ENCODE data around the gene ADGRV1. TPM values are rescaled to one million over a fixed set of nuclear protein-coding genes. Genes with fewer than 3 reads are reported as not detected.

ADGRV1 gene
- polyA plus RNA-seq, 2 of the 4 experiments (the other 2 are of a cell fraction), result 0.70 to 3.7 TPM

- TF ChIP-seq MAX (IDR thresholded peaks at IDR 0.05) (no peak), KDM5A (IDR thresholded peaks at IDR 0.05) (no peak), RAD21 (conservative IDR thresholded peaks at IDR 0.05 in 1 of 2, IDR thresholded peaks at IDR 0.05 in 1 of 2) (no peak)
Observed at GRCh38 chr5:91103353-91104061, 544.9 kb downstream of the ADGRV1 start (continued).

GRCh38 chr5:91104062-91104448, 545.5 kb downstream of the ADGRV1 start:
- ATAC-seq, result no peak
- CTCF ChIA-PET, result interaction anchor here (1.4 to 4.2 kb wide), 3 partner anchors 239 to 304 kb away, joined by 3 to 48 read pairs (median 6); partner anchors contain the start of gene ARRDC3
- Histone ChIP-seq H3K9me3 (peaks cover 8% of the 10 kb centered on the region; the same call in 2 of the 3 replicates), H3K4me3 (no peak overlapping the region), H3K4me1 (peaks cover 8% of the 10 kb centered on the region; the same call in 2 of the 3 replicates), H3K27ac (peak overlapping the region in 1 of 2 experiments; percentile 52; a peak in 1 of 6 replicates), H3K4me2 (no peak overlapping the region)
- peak; percentile 85 for FAIRE-seq
- POLR2A ChIA-PET, result no interaction called here
- TF ChIP-seq MAFK (IDR thresholded peaks at IDR 0.05; ENCODE audit: partially characterized antibody), result no peak
- TF ChIP-seq TFCP2L1 (CRISPR knock-in tag; IDR thresholded peaks at IDR 0.05), result no peak
- no peak for TF ChIP-seq RFX5 (IDR thresholded peaks at IDR 0.05)
- TF ChIP-seq ZNF302 (CRISPR knock-in tag; IDR thresholded peaks at IDR 0.05), result no peak
- TF ChIP-seq FOSL2 (IDR thresholded peaks at IDR 0.05), result no peak
- TF ChIP-seq FOSL2 (CRISPR knock-in tag; IDR thresholded peaks at IDR 0.05), result no peak
- no peak for TF ChIP-seq CHD2 (IDR thresholded peaks at IDR 0.05; ENCODE audit: low read length, partially characterized antibody)
- TF ChIP-seq POLR2AphosphoS2 (conservative IDR thresholded peaks at IDR 0.05; ENCODE audit: low read length), result no peak
- no peak for TF ChIP-seq BHLHE40 (IDR thresholded peaks at IDR 0.05; ENCODE audit: low read depth, low read length)
- TF ChIP-seq CEBPB (IDR thresholded peaks at IDR 0.05), result no peak
- no peak for TF ChIP-seq RNF2 (IDR thresholded peaks at IDR 0.05; ENCODE audit: borderline replicate concordance, low read depth)
- TF ChIP-seq USF2 (IDR thresholded peaks at IDR 0.05), result no peak
- TF ChIP-seq MAZ (IDR thresholded peaks at IDR 0.05; ENCODE audit: borderline replicate concordance, low read depth, low read length), result no peak
- no peak for TF ChIP-seq HOXB13 (CRISPR knock-in tag; IDR thresholded peaks at IDR 0.05; ENCODE audit: low read depth)
- no peak for DNase-seq (ENCODE audit: low read depth in 1 of 2, low spot score in 1 of 2)
- 86% methylated on average over 1 of the region's 1 CpG for WGBS (ENCODE audit: missing lambda C conversion rate)

GRCh38 chr5:91106842-91107511, 548.4 kb downstream of the ADGRV1 start:
- Histone ChIP-seq H3K4me2 (no peak overlapping the region), H3K9me3 (peaks cover 8% of the 10 kb centered on the region; the same call in 2 of the 3 replicates), H3K4me3 (no peak overlapping the region), H3K27ac (no peak overlapping the region), H3K4me1 (peaks cover 7% of the 10 kb centered on the region; the same call in 2 of the 3 replicates)
- no peak for FAIRE-seq
- no peak for ATAC-seq
- TF ChIP-seq RARB (CRISPR knock-in tag; IDR thresholded peaks at IDR 0.05) (no peak), RAD21 (conservative IDR thresholded peaks at IDR 0.05 in 1 of 2, IDR thresholded peaks at IDR 0.05 in 1 of 2) (no peak), REST (IDR thresholded peaks at IDR 0.05) (no peak), CBX8 (IDR thresholded peaks at IDR 0.05) (no peak), SMC3 (IDR thresholded peaks at IDR 0.05) (no peak), FOXS1 (CRISPR knock-in tag; IDR thresholded peaks at IDR 0.05) (no peak)
- ChIA-PET POLR2A (no interaction called here), CTCF (interaction anchor here (1.0 to 2.4 kb wide), 4 partner anchors 112 to 278 kb away, joined by 3 to 18 read pairs (median 3); no protein-coding TSS in a partner anchor)
- 83% methylated on average over 8 of the region's 8 CpGs for WGBS (ENCODE audit: missing lambda C conversion rate)
- DNase-seq (ENCODE audit: low read depth in 1 of 2, low spot score in 1 of 2), result no peak
